Type B pancreatic cell (in vitro differentiated cells): Measurements from ENCODE around the gene GMPR. TPM values are rescaled to one million over a fixed set of nuclear protein-coding genes. Genes with fewer than 3 reads are reported as not detected.
A peak's percentile ranks its signal among the peaks of the same experiment; 100 is the strongest.

Experiments used
- DNase-seq: peaks from one replicate; pipeline ENCODE4 v3.0.0; 2021; ENCODE audit warnings: mixed read lengths; ENCODE audit not compliant: unreplicated experiment; ENCODE audit errors: extremely low spot score
- H3K27ac Mint-ChIP-seq: 2 replicates; pipeline ENCODE4 v1.8.0; 2021; ENCODE audit warnings: mild to moderate bottlenecking, mixed read lengths
- H3K27me3 Mint-ChIP-seq: 2 replicates; pipeline ENCODE4 v1.8.0; 2021; ENCODE audit warnings: mixed read lengths
- H3K36me3 Mint-ChIP-seq: 2 replicates; pipeline ENCODE4 v1.8.0; 2021; ENCODE audit warnings: mixed read lengths
- H3K4me1 Mint-ChIP-seq: one replicate; pipeline ENCODE4 v1.8.0; 2021; ENCODE audit warnings: mixed read lengths; ENCODE audit not compliant: unreplicated experiment
- H3K4me3 Mint-ChIP-seq: 2 replicates; pipeline ENCODE4 v1.8.0; 2021; ENCODE audit warnings: mild to moderate bottlenecking, mixed read lengths
- H3K9me3 Mint-ChIP-seq: 2 replicates; pipeline ENCODE4 v1.8.0; 2021; ENCODE audit warnings: mixed read lengths
- CTCF ChIP-seq: fragments of 200-600 bp; sonication (generic); conservative IDR thresholded peaks from 2 replicates; pipeline ENCODE4 v1.5.0; 2021; ENCODE audit warnings: antibody characterized with exemption, mild to moderate bottlenecking
- total RNA-seq: library from RNA; stranded (reverse); gene quantifications from 2 replicates; pipeline ENCODE4 v1.2.1, GENCODE V29; 2021; ENCODE audit warnings: low replicate concordance

Gene GMPR
- total RNA-seq, 1 donor from 2014 or later = 3.8 TPM

- no peak overlapping the region for H3K27ac Mint-ChIP-seq
- H3K36me3 Mint-ChIP-seq = no peaks in the 10 kb centered on the region
- DNase-seq = no peak
- H3K27me3 Mint-ChIP-seq = peaks cover 4% of the 10 kb centered on the region
- H3K9me3 Mint-ChIP-seq = no peaks in the 10 kb centered on the region
- peaks cover 33% of the 10 kb centered on the region for H3K4me1 Mint-ChIP-seq
- TF ChIP-seq CTCF = peak; percentile 98
- H3K4me3 Mint-ChIP-seq = no peak overlapping the region
Measured at GRCh38 chr6:16206595-16207037, 31.8 kb upstream of the GMPR start.

- Mint-ChIP-seq H3K4me1 (peaks cover 30% of the 10 kb centered on the region), H3K9me3 (peaks cover 4% of the 10 kb centered on the region), H3K27me3 (peaks cover 8% of the 10 kb centered on the region), H3K27ac (no peak overlapping the region), H3K4me3 (no peak overlapping the region), H3K36me3 (no peaks in the 10 kb centered on the region)
- DNase-seq = no peak
- no peak for TF ChIP-seq CTCF
Measured at GRCh38 chr6:16208989-16209388, 29.4 kb upstream of the GMPR start.

GRCh38 chr6:16209539-16209938, 28.8 kb upstream of the GMPR start:
- no peak for TF ChIP-seq CTCF
- Mint-ChIP-seq H3K9me3 (peaks cover 4% of the 10 kb centered on the region), H3K4me3 (no peak overlapping the region), H3K36me3 (no peaks in the 10 kb centered on the region), H3K27ac (no peak overlapping the region), H3K27me3 (peaks cover 8% of the 10 kb centered on the region), H3K4me1 (peaks cover 30% of the 10 kb centered on the region)
- no peak for DNase-seq

GRCh38 chr6:16212276-16212675, 26.1 kb upstream of the GMPR start:
- no peak overlapping the region for H3K4me3 Mint-ChIP-seq
- H3K9me3 Mint-ChIP-seq = peaks cover 4% of the 10 kb centered on the region
- peaks cover 8% of the 10 kb centered on the region for H3K27me3 Mint-ChIP-seq
- H3K36me3 Mint-ChIP-seq = no peaks in the 10 kb centered on the region
- peaks cover 11% of the 10 kb centered on the region for H3K4me1 Mint-ChIP-seq
- no peak for TF ChIP-seq CTCF
- no peak for DNase-seq
- H3K27ac Mint-ChIP-seq = no peak overlapping the region

GRCh38 chr6:16216501-16217155, 21.8 kb upstream of the GMPR start:
- peaks cover 9% of the 10 kb centered on the region for H3K4me1 Mint-ChIP-seq
- DNase-seq = no peak
- no peak overlapping the region for H3K4me3 Mint-ChIP-seq
- H3K27me3 Mint-ChIP-seq = peaks cover 4% of the 10 kb centered on the region
- no peak for TF ChIP-seq CTCF
- peaks cover 11% of the 10 kb centered on the region for H3K9me3 Mint-ChIP-seq
- no peak overlapping the region for H3K27ac Mint-ChIP-seq
- H3K36me3 Mint-ChIP-seq = no peaks in the 10 kb centered on the region
